HCT116 (cell line): ENCODE measurements around the gene MAGOH. TPM values are rescaled to one million over a fixed set of nuclear protein-coding genes. Genes with fewer than 3 reads are reported as not detected.

Experiments used
- ATAC-seq: fragments of 200-7000 bp; cut with Tn5 transposase; 2 replicates; pipeline ENCODE4 v1.9.1; 2020; ENCODE audit warnings: mild to moderate bottlenecking, moderate library complexity
- Bru-seq: library from RNA; stranded (reverse); fragments of 400-500 nt; gene quantifications from one replicate; lab custom pipeline; 2021; lab: Mats Ljungman, UMichigan
- BruChase-seq, 2 experiments: library from RNA; stranded (reverse); fragments of 400-500 nt; gene quantifications; one replicate each; lab custom pipeline; 2021; lab: Mats Ljungman, UMichigan
- BruUV-seq: library from RNA; stranded (reverse); fragments of 400-500 nt; replicated peaks from 2 replicates; lab custom pipeline; 2021; lab: Mats Ljungman, UMichigan
- CTCF ChIA-PET: fragments of 300-600 bp; sonication (Branson Sonifier 250); formaldehyde crosslinking; loops from one replicate; lab custom pipeline; 2021; ENCODE audit warnings: antibody characterized with exemption; lab: Charles Lee
- POLR2A ChIA-PET: fragments of 300-600, 350-600 bp; sonication (Branson Sonifier 250); formaldehyde crosslinking; loops from one replicate; lab custom pipeline; 2021; ENCODE audit warnings: antibody characterized with exemption; lab: Charles Lee
- RAD21 ChIA-PET, 2 experiments: fragments of 300-600 bp; sonication (Branson Sonifier 250); formaldehyde crosslinking; loops; one replicate each; lab custom pipeline; 2023; ENCODE audit warnings: low total read pairs in 2 of 2; ENCODE audit not compliant: uncharacterized antibody in 2 of 2, unreplicated experiment in 2 of 2, low non-redundant PET in 1 of 2; lab: Charles Lee
- DNase-seq: peaks from one replicate; pipeline ENCODE4 v3.0.0-alpha.2; 2010; ENCODE audit warnings: low read depth, low spot score
- H2AFZ ChIP-seq: fragments of 200-600 bp; shearing (Covaris generic), sonication (generic); 2 replicates; pipeline ENCODE4 v1.6.1; 2017; ENCODE audit warnings: low read depth, mixed run types, mixed read lengths, antibody characterized with exemption, low read length; ENCODE audit not compliant: poor library complexity, severe bottlenecking
- H3K27ac ChIP-seq: 2 replicates; pipeline ENCODE4 v1.5.1; 2012; ENCODE audit warnings: low read depth, low read length
- H3K27me3 ChIP-seq: fragments of 200-600 bp; sonication (generic); 2 replicates; pipeline ENCODE4 v1.6.1; 2016; ENCODE audit warnings: mixed run types, low read length, mixed read lengths; ENCODE audit not compliant: insufficient read depth
- H3K36me3 ChIP-seq, 2 experiments: fragments of 200-500 bp in 1 of 2; fragments of 200-600 bp in 1 of 2; sonication (Bioruptor generic) in 1 of 2; sonication (generic) in 1 of 2; 2 replicates each; pipeline versions ENCODE4 v1.5.1 to v1.6.1; 2014 to 2016; ENCODE audit warnings: low read length in 2 of 2, inconsistent platforms in 1 of 2, mixed read lengths in 1 of 2, mixed run types in 1 of 2; ENCODE audit not compliant: insufficient read depth in 2 of 2, control insufficient read depth in 1 of 2
- H3K4me1 ChIP-seq, 2 experiments: fragments of 200-600 bp in 1 of 2; sonication (generic) in 1 of 2; 2 replicates each; pipeline versions ENCODE4 v1.5.1 to v1.6.1; 2012 to 2017; ENCODE audit warnings: low read length in 2 of 2, inconsistent platforms in 1 of 2, mild to moderate bottlenecking in 1 of 2, mixed read lengths in 1 of 2, mixed run types in 1 of 2, moderate library complexity in 1 of 2; ENCODE audit not compliant: insufficient read depth in 2 of 2, control insufficient read depth in 1 of 2
- H3K4me2 ChIP-seq: fragments of 200-600 bp; sonication (generic); 2 replicates; pipeline ENCODE4 v1.6.1; 2017; ENCODE audit warnings: mixed run types, low read length, mixed read lengths
- H3K4me3 ChIP-seq, 2 experiments: fragments of 200-600 bp in 1 of 2; sonication (generic) in 1 of 2; replicated peaks in 1 of 2; 2 replicates each; pipeline ENCODE4 v1.5.1; 2011 to 2016; ENCODE audit warnings: low read length in 2 of 2, control low read depth in 1 of 2, low read depth in 1 of 2, mild to moderate bottlenecking in 1 of 2, mixed read lengths in 1 of 2, mixed run types in 1 of 2
- H3K79me2 ChIP-seq: fragments of 200-600 bp; sonication (generic); 2 replicates; pipeline ENCODE4 v1.6.1; 2017; ENCODE audit warnings: mild to moderate bottlenecking, mixed run types, low read length, moderate library complexity, mixed read lengths; ENCODE audit not compliant: insufficient read depth
- H3K9ac ChIP-seq: fragments of 200-600 bp; sonication (generic); 2 replicates; pipeline ENCODE4 v1.6.1; 2016; ENCODE audit warnings: low read length, mixed read lengths
- H3K9me2 ChIP-seq: fragments of 200-600 bp; sonication (generic), shearing (Covaris generic); 2 replicates; pipeline ENCODE4 v1.6.1; 2017; ENCODE audit warnings: mixed run types, mild to moderate bottlenecking, moderate library complexity; ENCODE audit not compliant: insufficient read depth
- H3K9me3 ChIP-seq, 2 experiments: fragments of 200-500 bp in 1 of 2; fragments of 200-600 bp in 1 of 2; sonication (Bioruptor generic) in 1 of 2; sonication (generic) in 1 of 2; 2 replicates each; pipeline ENCODE4 v1.6.1; 2014 to 2017; ENCODE audit warnings: low read length in 2 of 2, mixed read lengths in 2 of 2, inconsistent platforms in 1 of 2, low read depth in 1 of 2, mild to moderate bottlenecking in 1 of 2, mixed run types in 1 of 2, moderate library complexity in 1 of 2; ENCODE audit not compliant: control insufficient read depth in 1 of 2, insufficient read depth in 1 of 2
- H4K20me1 ChIP-seq: fragments of 200-600 bp; sonication (generic), shearing (Covaris generic); 2 replicates; pipeline ENCODE4 v1.6.1; 2017; ENCODE audit warnings: mixed run types, mild to moderate bottlenecking, moderate library complexity; ENCODE audit not compliant: insufficient read depth
- ATF3 ChIP-seq: IDR thresholded peaks from 2 replicates; pipeline ENCODE4 v1.6.1; 2012
- CBX3 ChIP-seq: IDR thresholded peaks from 2 replicates; pipeline ENCODE4 v1.6.1; 2012; ENCODE audit warnings: low read depth
- CEBPB ChIP-seq: IDR thresholded peaks from 2 replicates; pipeline ENCODE4 v1.6.1; 2012; ENCODE audit warnings: low read depth
- CTCF ChIP-seq, 3 experiments: fragments of 200-600 bp in 1 of 3; sonication (generic) in 1 of 3; IDR thresholded peaks in 2 of 3; conservative IDR thresholded peaks in 1 of 3; 2 replicates each; pipeline ENCODE4 v1.5.1; 2012 to 2017; ENCODE audit warnings: low read depth in 2 of 3, low read length in 2 of 3, antibody characterized with exemption in 1 of 3, borderline replicate concordance in 1 of 3, control low read depth in 1 of 3, mild to moderate bottlenecking in 1 of 3, mixed read lengths in 1 of 3, mixed run types in 1 of 3, moderate library complexity in 1 of 3; ENCODE audit not compliant: insufficient read depth in 1 of 3
- EGR1 ChIP-seq: IDR thresholded peaks from 2 replicates; pipeline ENCODE4 v1.6.1; 2012; ENCODE audit warnings: low read depth
- ELF1 ChIP-seq: IDR thresholded peaks from 2 replicates; pipeline ENCODE4 v1.6.1; 2012; ENCODE audit warnings: low read depth, borderline replicate concordance
- EZH2 ChIP-seq: fragments of 200-600 bp; sonication (generic); IDR thresholded peaks from 2 replicates; pipeline ENCODE4 v1.6.1; 2017; ENCODE audit warnings: antibody characterized with exemption, mixed run types
- EZH2phosphoT487 ChIP-seq: fragments of 200-600 bp; IDR thresholded peaks from 2 replicates; pipeline ENCODE4 v1.6.1; 2018; ENCODE audit warnings: antibody characterized with exemption, borderline replicate concordance
- FOSL1 ChIP-seq: IDR thresholded peaks from 2 replicates; pipeline ENCODE4 v1.6.1; 2012; ENCODE audit warnings: low read depth
- JUND ChIP-seq: IDR thresholded peaks from 2 replicates; pipeline ENCODE4 v1.6.1; 2012
- MAX ChIP-seq: IDR thresholded peaks from 2 replicates; pipeline ENCODE4 v1.6.1; 2012
- POLR2A ChIP-seq: IDR thresholded peaks from 2 replicates; pipeline ENCODE4 v1.7.0; 2011; ENCODE audit warnings: borderline replicate concordance; ENCODE audit not compliant: insufficient read depth, insufficient read length; ENCODE audit errors: extremely low read depth
- POLR2AphosphoS5 ChIP-seq: IDR thresholded peaks from 2 replicates; pipeline ENCODE4 v1.6.1; 2011; ENCODE audit warnings: mild to moderate bottlenecking, low read depth, low read length, moderate library complexity
- RAD21 ChIP-seq: IDR thresholded peaks from 2 replicates; pipeline ENCODE4 v1.6.1; 2012; ENCODE audit warnings: low read depth, mild to moderate bottlenecking
- SIN3A ChIP-seq: IDR thresholded peaks from 2 replicates; pipeline ENCODE4 v1.6.1; 2012; ENCODE audit warnings: low read depth
- SP1 ChIP-seq: IDR thresholded peaks from 2 replicates; pipeline ENCODE4 v1.6.1; 2012; ENCODE audit warnings: low read depth
- SRF ChIP-seq: IDR thresholded peaks from 2 replicates; pipeline ENCODE4 v1.6.1; 2012; ENCODE audit warnings: low read depth
- TCF7L2 ChIP-seq: IDR thresholded peaks from 2 replicates; pipeline ENCODE4 v1.7.0; 2011; ENCODE audit warnings: borderline replicate concordance, inconsistent platforms; ENCODE audit not compliant: insufficient read depth, insufficient read length; ENCODE audit errors: extremely low read depth
- YY1 ChIP-seq: IDR thresholded peaks from 2 replicates; pipeline ENCODE4 v1.6.1; 2011; ENCODE audit warnings: low read length, low read depth, moderate library complexity, mild to moderate bottlenecking; ENCODE audit not compliant: insufficient replicate concordance; ENCODE audit errors: extremely low read depth
- ZFX ChIP-seq: fragments of 450-650 bp; IDR thresholded peaks from 2 replicates; pipeline ENCODE4 v1.6.1; 2017
- ZNF274 ChIP-seq: fragments of 200-500 bp; sonication (Bioruptor generic); IDR thresholded peaks from 2 replicates; pipeline ENCODE4 v1.6.1; 2014; ENCODE audit warnings: mild to moderate bottlenecking, low read depth, low read length, inconsistent platforms
- intact Hi-C: fragments of 100-400 bp; cut with micrococcal nuclease; formaldehyde crosslinking; loops from 2 replicates; pipeline ENCODE4 v1.10.0; 2022
- long read RNA-seq: library from polyadenylated mRNA; unstranded; transcript quantifications from one replicate; pipeline ENCODE4 v2.0.0, GENCODE V29; 2021; ENCODE audit not compliant: unreplicated experiment
- polyA plus RNA-seq: library from polyadenylated mRNA; unstranded; fragments of >200 nt; gene quantifications from 2 replicates; pipeline ENCODE4 v1.2.1, GENCODE V29; 2012; ENCODE audit warnings: missing spikeins
- total RNA-seq: library from RNA; stranded (reverse); gene quantifications from one replicate; pipeline ENCODE4 v1.2.1, GENCODE V29; 2021; ENCODE audit not compliant: unreplicated experiment

The MAGOH gene
- 63.7 TPM for total RNA-seq
- 83.9 and 101 TPM in 2 replicates for polyA plus RNA-seq
- percentile 92 among the genes with signal in this experiment for Bru-seq, nascent RNA
- BruChase-seq, experiment 1, labeled RNA remaining after a 6-hour chase: percentile 93 among the genes with signal in this experiment
- percentile 86 among the genes with signal in this experiment for BruChase-seq, experiment 2, labeled RNA remaining after a 2-hour chase
- long read RNA-seq, transcript MAGOH-202 (5 exons, 756 nt): major isoform, 18 of 22 reads
- long read RNA-seq, partial matches to known transcripts: 1 of 22 reads
- long read RNA-seq, other reads (novel, unspliced or antisense): 1 of 22 reads

- peaks cover 12 to 14% of the 10 kb centered on the region in 2 experiments; a peak in 2 of 4 replicates for H3K36me3 ChIP-seq
- intact Hi-C loops: no loop called here
- peak within 1 kb of the TSS; percentile 88 to 98 for H3K4me3 ChIP-seq
- peak; percentile 97 for ATAC-seq
- no peaks in the 10 kb centered on the region for H3K9me2 ChIP-seq
- H3K4me2 ChIP-seq: peak within 1 kb of the TSS; percentile 81
- ChIA-PET POLR2A (interaction anchor here (0.8 to 1.0 kb wide), 5 partner anchors 9 to 707 kb away, joined by 3 to 6 read pairs (median 3); partner anchors contain the start of genes CZIB, IFT25 and LRRC42), CTCF (no interaction called here), RAD21 (interaction anchor here in 1 of 2 experiments (0.6 kb wide), 1 partner anchor 226 kb away, joined by 3 read pairs; no protein-coding TSS in a partner anchor)
- peak within 1 kb of the TSS; percentile 57 for H3K27ac ChIP-seq
- H3K9me3 ChIP-seq: no peaks in the 10 kb centered on the region
- H3K79me2 ChIP-seq: peaks cover 42% of the 10 kb centered on the region
- no peak within 1 kb of the TSS for H2AFZ ChIP-seq
- BruUV-seq: TSS peak; percentile 96
- peak within 1 kb of the TSS; percentile 82 for H3K9ac ChIP-seq
- peak; percentile 89 for DNase-seq
- peaks cover 8 to 20% of the 10 kb centered on the region in 2 experiments; a peak in 2 of 4 replicates for H3K4me1 ChIP-seq
- no peaks in the 10 kb centered on the region for H3K27me3 ChIP-seq
- no peaks in the 10 kb centered on the region for H4K20me1 ChIP-seq
- TF ChIP-seq CTCF (IDR thresholded peaks at IDR 0.05 in 2 of 3, conservative IDR thresholded peaks at IDR 0.05 in 1 of 3; ENCODE audit: borderline replicate concordance in 1 of 3, insufficient read depth in 1 of 3, low read depth in 2 of 3, low read length in 2 of 3) (no peak), POLR2AphosphoS5 (peak; percentile 90), FOSL1 (no peak), TCF7L2 (peak; percentile 96), POLR2A (peak; percentile 21), ATF3 (no peak), RAD21 (no peak), SRF (peak; percentile 96), ZFX (peak; percentile 89), CBX3 (peak; percentile 86), SIN3A (peak; percentile 88), EZH2phosphoT487 (no peak), EGR1 (no peak), ELF1 (peak; percentile 82), MAX (peak; percentile 88), CEBPB (peak; percentile 81), EZH2 (no peak), ZNF274 (no peak), SP1 (peak; percentile 81; the same call in 1 of the 2 replicates), YY1 (no peak), JUND (no peak; the same call in 1 of the 2 replicates)
Measured at GRCh38 chr1:53238197-53239155, at the start of gene MAGOH. Gene MAGOH, minus strand, starts transcription at chr1:53238518. Its CDS starts 70 bp downstream, at chr1:53238448.
